Measurements from ENCODE around the gene HOXA2.

Gene HOXA2

GRCh38 chr7:27115221-27116026 is 12.9 kb upstream of the HOXA2 start:
- DNase-seq: no peak
- in situ Hi-C loops (cut with MboI; ENCODE audit: low pct_unique_long_range_greater_than_20kb, low sequenced_read_pairs): no loop called here

DNA sequence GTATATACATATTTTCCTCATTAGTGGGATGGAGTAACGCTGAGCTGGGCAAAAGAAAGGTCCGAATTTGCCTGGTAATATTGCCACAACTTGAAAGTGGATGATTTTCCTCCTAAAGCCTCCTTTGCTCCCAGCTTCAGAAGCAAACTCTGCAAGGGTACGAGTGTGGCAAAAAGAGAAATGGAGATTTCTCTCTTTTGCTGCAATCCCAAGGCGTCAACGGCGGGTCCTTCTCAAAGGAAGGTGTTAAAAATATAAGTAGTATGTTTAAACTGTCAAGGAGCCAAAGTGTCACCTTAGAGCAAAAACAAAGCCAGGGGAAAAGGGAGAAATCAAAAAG is 12.4 kb upstream of the HOXA2 start:
- in situ Hi-C loops (cut with MboI; ENCODE audit: low pct_unique_long_range_greater_than_20kb, low sequenced_read_pairs): no loop called here
- no peak for DNase-seq

- in situ Hi-C loops (cut with MboI; ENCODE audit: low pct_unique_long_range_greater_than_20kb, low sequenced_read_pairs): no loop called here
- no peak for DNase-seq
Measured at GRCh38 chr7:27113991-27114769, 11.7 kb upstream of the HOXA2 start.

DNA sequence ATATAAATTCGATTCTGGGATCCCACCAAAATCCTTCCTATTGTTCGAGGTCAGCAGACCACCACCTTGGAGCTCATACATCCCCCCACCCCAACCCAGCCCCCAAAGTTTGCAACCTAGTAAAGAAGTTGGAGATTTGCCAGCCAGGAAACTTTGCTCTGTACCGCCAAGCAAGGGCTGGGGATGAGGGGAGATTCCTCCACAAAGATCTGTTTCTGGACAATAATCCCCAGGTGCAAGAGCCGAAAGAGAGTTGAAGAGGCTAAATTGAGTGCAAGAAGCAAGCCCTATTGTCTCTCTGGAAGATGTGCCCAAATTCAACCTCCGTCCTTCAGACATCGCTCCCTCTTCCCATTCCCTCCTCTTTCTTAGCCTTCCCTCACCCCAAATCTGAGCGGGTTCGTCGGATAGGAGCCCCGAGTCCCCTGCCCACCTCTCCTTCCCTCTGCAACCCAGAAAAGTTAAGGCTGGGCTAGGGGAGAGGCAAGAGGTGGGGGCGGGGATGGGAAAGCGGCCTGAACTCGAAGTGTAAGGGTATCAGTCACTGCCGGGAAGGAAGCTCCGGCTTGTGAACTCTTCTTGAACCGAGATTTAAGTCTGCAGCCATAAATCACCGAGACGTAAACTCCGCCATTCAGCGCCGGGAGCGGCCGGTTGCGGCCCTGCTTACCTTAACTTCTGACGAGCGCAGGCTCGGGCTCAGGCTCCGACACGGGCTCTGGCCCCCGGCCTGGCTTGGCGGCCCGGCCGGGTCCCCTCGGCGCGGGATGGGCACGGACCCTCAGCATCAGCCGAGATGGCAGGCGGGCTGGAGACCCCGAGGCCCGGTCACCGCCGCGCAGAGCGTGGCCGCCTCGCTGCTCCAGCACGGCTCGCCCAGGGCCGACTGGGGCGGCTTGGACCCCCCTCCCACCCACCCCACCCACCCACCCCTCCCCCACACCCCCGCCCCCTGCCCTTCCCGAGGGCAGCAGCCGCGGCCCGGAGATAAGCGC is 10.8 kb upstream of the HOXA2 start:
- in situ Hi-C loops (cut with MboI; ENCODE audit: low pct_unique_long_range_greater_than_20kb, low sequenced_read_pairs): no loop called here

DNA sequence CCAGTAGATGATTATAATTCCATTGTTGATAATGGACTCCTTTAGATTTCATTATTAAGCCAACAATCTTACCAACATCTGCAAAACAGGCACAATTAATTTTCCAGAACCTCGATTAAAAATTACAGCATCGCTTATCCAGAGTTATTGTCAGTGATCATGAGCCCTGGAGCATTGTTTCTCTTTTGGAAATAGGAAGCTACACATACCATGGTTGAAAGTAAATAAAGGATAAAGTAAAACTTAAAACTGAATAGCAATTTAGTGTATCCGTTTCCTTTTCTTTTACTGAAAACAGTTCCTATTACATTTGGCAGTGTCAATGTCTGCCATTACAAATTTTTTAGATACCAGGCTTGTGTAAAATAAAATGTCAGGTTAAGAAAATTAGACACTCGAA is 9.9 kb upstream of the HOXA2 start:
- in situ Hi-C loops (cut with MboI; ENCODE audit: low pct_unique_long_range_greater_than_20kb, low sequenced_read_pairs): no loop called here
- no peak for DNase-seq

More for the DNA sequence above, 10.8 kb upstream of the HOXA2 start:
- no peak for DNase-seq

DNA sequence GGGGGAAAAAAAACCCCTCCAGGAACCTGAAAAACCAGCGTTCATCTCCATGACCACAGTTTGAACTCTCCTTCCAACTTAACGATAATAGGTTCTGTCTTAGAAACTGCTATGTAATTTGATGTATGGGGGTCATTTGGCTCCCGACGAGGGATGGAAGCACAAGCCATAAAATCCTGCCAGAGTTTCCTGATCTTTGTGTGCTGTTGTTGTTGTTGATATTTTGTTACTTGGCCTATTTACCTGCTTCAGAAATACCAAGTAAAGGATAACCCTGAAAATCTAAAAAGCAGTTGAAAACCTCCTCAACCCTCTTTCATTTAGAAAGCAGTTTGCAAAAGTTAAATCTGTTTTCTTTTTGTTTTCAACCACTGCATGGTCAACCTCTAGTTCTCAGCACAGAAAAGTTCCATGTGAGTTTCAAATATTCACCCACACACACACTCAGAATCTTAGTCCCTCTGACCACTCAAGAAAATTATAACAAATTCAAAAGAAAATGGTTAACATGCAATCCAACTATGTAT is 9.3 kb upstream of the HOXA2 start:
- in situ Hi-C loops (cut with MboI; ENCODE audit: low pct_unique_long_range_greater_than_20kb, low sequenced_read_pairs): no loop called here
- no peak for DNase-seq

DNA sequence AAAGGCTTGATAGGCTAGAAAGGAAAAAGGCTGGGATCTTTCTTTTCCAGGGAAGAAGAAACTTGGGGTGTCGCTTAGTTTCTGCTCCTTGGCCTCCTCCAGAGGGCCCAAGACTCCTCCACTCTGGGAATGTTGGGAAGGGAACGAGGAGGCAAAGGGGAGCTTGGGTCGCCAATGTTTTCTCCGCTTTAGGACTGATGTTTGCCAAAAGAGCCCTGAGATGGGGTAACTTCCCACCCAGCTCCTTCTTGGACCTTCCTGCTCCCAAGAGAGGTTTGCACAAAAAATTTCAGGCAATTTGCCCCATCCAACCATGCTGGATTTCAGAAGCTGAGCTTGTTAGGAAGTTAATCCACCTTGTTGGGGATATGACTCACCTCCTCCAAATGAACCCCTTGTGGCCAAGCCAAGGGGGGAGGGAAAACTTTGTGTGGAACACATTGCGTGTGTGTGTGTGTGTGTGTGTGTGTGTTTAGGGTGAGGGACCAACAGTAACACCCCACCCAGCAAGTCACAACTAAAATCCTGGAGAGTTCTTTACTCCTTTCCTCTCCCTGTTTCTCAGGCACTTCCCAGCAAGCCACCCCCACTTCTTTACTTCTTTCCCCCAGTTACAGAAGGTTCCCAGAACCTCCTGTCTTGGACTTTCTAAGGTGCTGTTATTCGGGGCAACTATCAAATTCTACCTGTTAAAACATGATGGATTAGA is 8.7 kb upstream of the HOXA2 start:
- no peak for DNase-seq
- in situ Hi-C loops (cut with MboI; ENCODE audit: low pct_unique_long_range_greater_than_20kb, low sequenced_read_pairs): no loop called here

DNA sequence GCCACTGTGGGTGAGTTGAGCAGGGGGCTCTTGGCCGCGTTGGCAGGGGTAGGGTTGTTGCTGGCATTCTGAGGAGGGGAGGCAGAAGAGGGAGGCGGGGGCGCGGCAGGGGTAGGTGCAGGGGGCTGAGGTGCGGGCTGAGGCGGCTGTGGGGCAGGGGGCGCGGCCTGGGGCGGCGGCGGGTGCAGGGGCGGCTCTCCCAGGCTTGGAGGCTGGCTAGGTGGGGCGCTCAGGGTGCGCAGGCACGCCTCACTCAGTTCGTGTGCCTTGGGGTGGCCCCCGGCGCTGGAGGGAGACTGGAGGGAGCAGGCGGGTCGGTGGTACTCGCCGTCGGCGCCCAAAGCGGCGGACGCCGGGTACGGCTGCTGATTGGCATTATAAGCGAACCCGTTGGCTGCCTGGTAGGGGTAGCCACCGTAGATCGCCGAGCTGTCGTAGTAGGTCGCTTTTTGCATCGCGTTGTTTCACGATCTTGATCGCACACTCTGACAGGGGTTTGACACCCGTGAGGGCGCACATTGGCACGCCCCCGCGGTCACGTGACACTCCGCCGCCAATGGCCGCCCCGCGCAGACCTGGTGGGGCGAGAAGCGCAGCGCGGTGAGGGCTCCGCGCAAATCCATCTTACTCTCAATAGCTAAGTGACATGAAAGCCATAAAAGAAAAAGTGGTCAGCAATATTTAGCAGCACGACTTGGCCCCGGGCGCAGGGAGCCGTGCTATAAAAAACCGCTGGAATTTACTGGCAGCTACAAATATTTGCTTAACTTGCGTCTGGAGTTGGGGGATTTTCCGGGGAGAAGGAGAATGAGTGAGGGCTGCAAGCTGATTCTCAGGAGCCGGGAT is 7.9 kb upstream of the HOXA2 start:
- in situ Hi-C loops (cut with MboI; ENCODE audit: low pct_unique_long_range_greater_than_20kb, low sequenced_read_pairs): no loop called here
- no peak for DNase-seq

GRCh38 chr7:27109466-27110185 is 7.1 kb upstream of the HOXA2 start:
- no peak for DNase-seq
- in situ Hi-C loops (cut with MboI; ENCODE audit: low pct_unique_long_range_greater_than_20kb, low sequenced_read_pairs): no loop called here

- DNase-seq: no peak
- in situ Hi-C loops (cut with MboI; ENCODE audit: low pct_unique_long_range_greater_than_20kb, low sequenced_read_pairs): no loop called here
Measured at GRCh38 chr7:27108390-27109127, 6.1 kb upstream of the HOXA2 start.

- in situ Hi-C loops (cut with MboI; ENCODE audit: low pct_unique_long_range_greater_than_20kb, low sequenced_read_pairs): no loop called here
- no peak for DNase-seq
Measured at GRCh38 chr7:27107391-27108381, 5.2 kb upstream of the HOXA2 start.

GRCh38 chr7:27106901-27107240 is 4.4 kb upstream of the HOXA2 start:
- no peak for DNase-seq
- in situ Hi-C loops (cut with MboI; ENCODE audit: low pct_unique_long_range_greater_than_20kb, low sequenced_read_pairs): no loop called here

- no peak for DNase-seq
- in situ Hi-C loops (cut with MboI; ENCODE audit: low pct_unique_long_range_greater_than_20kb, low sequenced_read_pairs): no loop called here
Measured at GRCh38 chr7:27106181-27106900, 3.9 kb upstream of the HOXA2 start.

GRCh38 chr7:27105301-27106031 is 3.0 kb upstream of the HOXA2 start:
- no peak for DNase-seq
- in situ Hi-C loops (cut with MboI; ENCODE audit: low pct_unique_long_range_greater_than_20kb, low sequenced_read_pairs): no loop called here
